GM19099 (cell line): Measurements from ENCODE around the gene ZNF316.

ENCODE experiments used
- POLR2A ChIP-seq: IDR thresholded peaks from 3 replicates; pipeline ENCODE4 v1.6.1; 2011; ENCODE audit warnings: low read depth; ENCODE audit not compliant: insufficient read length; ENCODE audit errors: extremely low read depth

The ZNF316 gene

GRCh38 chr7:6636741-6637543 is at the start of gene ZNF316:
Gene ZNF316, plus strand, starts transcription at chr7:6637318. Its CDS starts 5,092 bp downstream, at chr7:6642410.
- TF ChIP-seq POLR2A, result peak; percentile 76

GRCh38 chr7:6588566-6588965 is 48.6 kb upstream of the ZNF316 start:
- TF ChIP-seq POLR2A, result no peak

- TF ChIP-seq POLR2A, result no peak
Observed at GRCh38 chr7:6589151-6589828, 47.8 kb upstream of the ZNF316 start.

GRCh38 chr7:6589829-6590644 is 47.1 kb upstream of the ZNF316 start, which contains the start of gene INTS15:
Gene INTS15, plus strand, starts transcription at chr7:6590021. Its CDS starts 263 bp downstream, at chr7:6590284.
- peak; percentile 90 for TF ChIP-seq POLR2A

DNA sequence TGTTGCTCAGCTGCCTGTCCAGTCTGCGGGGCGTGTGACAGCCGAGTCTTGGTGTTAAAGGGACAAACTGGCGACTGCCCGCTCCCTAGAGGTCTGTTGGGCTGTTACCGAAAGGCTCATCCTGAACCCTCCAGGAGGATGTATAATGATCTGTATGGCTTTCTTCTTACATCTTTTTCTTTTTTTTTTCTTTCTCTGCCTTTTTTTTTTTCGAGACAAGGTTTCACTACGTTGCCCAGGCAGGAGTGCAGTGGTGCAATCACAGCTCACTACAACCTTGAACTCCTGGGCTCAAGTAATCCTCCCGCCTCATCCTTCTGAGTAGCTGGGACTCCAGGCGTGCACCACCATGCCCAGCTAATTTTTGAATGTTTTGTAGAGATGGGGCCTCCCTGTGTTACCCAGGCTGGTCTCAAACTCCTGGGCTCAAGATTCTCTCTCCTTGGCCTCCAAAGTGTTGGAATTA is 46.4 kb upstream of the ZNF316 start:
- TF ChIP-seq POLR2A, result no peak

DNA sequence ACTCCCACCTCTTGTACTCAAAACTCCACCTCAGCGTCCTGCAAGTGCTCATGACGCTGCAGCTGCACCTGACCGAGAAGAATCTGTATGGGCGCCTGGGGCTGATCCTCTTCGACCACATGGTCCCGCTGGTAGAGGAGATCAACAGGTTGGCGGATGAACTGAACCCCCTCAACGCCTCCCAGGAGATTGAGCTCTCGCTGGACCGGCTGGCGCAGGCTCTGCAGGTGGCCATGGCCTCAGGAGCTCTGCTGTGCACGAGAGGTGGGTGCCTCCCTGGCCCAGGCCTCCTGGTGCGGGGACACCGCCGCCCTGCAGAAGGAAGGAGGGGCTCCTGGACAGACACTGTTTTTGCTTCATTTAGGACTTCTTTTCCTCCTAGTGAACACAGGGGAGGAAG is 37.0 kb upstream of the ZNF316 start:
- no peak for TF ChIP-seq POLR2A

DNA sequence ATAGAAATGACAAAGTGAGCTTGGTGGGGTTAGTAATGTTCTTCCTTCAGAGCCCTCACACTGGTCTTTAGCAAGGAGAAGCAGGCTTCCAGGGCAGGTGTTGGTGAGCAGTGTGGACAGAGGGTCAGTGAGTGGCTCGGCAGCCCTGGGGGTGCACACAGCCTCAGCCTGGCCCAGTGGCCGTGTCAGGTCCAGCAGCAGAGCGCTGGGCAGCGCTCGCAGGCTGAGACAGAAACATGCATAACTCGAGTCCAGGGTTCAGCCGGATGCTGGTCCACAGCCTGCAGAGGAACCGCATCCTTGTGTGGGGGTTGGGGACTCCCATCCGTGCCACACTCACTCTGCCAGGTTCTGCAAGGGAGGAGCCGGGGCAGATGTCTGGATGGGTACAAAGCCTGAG is 32.7 kb upstream of the ZNF316 start:
- TF ChIP-seq POLR2A, result no peak

GRCh38 chr7:6606866-6607583 is 30.1 kb upstream of the ZNF316 start:
- no peak for TF ChIP-seq POLR2A

GRCh38 chr7:6607651-6608051 is 29.5 kb upstream of the ZNF316 start:
- no peak for TF ChIP-seq POLR2A

- TF ChIP-seq POLR2A, result no peak
Observed at GRCh38 chr7:6608081-6608480, 29.0 kb upstream of the ZNF316 start.

- no peak for TF ChIP-seq POLR2A
Observed at GRCh38 chr7:6608794-6609193, 28.3 kb upstream of the ZNF316 start.

DNA sequence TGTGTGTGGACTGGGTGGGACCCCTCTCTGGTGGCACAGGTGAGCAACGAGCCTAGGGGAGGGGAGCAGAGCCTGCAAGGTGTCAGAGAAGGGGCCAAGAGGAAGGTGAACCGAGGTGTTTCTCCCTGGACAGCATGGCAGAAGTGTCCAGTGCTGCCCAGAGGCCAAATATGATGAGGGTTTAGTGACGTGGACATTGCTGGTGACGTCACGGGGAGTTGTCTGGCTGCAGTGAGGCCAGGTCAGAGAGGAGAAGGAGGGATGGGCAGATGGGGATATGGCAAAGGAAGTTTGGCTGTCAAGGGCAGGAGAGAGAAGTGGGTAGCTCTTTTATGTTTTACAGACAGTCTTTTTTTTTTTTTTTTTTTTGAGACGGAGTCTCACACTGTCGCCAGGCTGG is 24.3 kb upstream of the ZNF316 start:
- TF ChIP-seq POLR2A, result no peak

DNA sequence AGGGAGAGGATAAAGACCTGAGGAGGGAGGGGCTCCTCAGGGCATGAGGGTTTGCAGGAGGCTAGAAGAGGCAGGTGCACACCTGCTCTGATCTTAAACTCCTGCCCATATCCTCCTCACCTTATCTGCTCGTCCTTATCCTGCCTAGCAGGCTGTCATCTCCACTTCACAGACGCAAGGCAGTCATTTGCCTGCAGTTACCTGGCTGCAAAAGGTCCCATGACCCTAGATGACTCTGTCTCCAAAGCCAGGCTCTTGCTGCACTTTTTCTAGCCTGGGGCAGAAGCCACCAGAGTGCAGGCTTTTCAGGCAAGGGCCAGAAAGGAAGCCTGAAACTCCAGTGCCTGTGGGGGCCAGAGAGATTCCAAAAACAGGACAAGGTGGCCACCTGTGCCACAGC is 23.4 kb upstream of the ZNF316 start:
- no peak for TF ChIP-seq POLR2A

GRCh38 chr7:6614953-6615722 is 22.0 kb upstream of the ZNF316 start, which contains the start of gene ZNF853:
Gene ZNF853, plus strand, starts transcription at chr7:6615610. Its CDS starts 565 bp downstream, at chr7:6616175.
- TF ChIP-seq POLR2A, result no peak
